ENCODE data around the gene PHACTR3. TPM values are rescaled to one million over a fixed set of nuclear protein-coding genes. Genes with fewer than 3 reads are reported as not detected.

Gene PHACTR3
- total and polyA plus RNA-seq, 4 donors = 0.14 to 0.42 (median 0.17) TPM

GRCh38 chr20:59781226-59781625 is 176.9 kb downstream of the PHACTR3 start:
- no peak for DNase-seq (ENCODE audit: low spot score)
- Histone ChIP-seq H3K4me1 (ENCODE audit: control insufficient read depth in 4 of 4, insufficient read depth in 4 of 4, low read length in 3 of 4) (no peaks in the 10 kb centered on the region), H3K9ac (ENCODE audit: low read depth in 1 of 2, low read length in 2 of 2) (no peak overlapping the region), H3K4me3 (ENCODE audit: low read depth in 1 of 3, low read length in 3 of 3) (no peak overlapping the region), H3K27ac (ENCODE audit: low read depth in 1 of 2, low read length in 2 of 2) (no peak overlapping the region), H3K36me3 (ENCODE audit: control insufficient read depth in 4 of 4, insufficient read depth in 3 of 4, low read depth in 1 of 4, low read length in 3 of 4) (no peaks in the 10 kb centered on the region), H3K27me3 (ENCODE audit: control insufficient read depth in 4 of 4, insufficient read depth in 4 of 4, low read length in 3 of 4) (peaks cover 0 to 2% (median 0%) of the 10 kb centered on the region in 4 donors), H3K9me3 (ENCODE audit: control insufficient read depth in 4 of 4, low read length in 3 of 4) (no peaks in the 10 kb centered on the region)
- no peak for TF ChIP-seq ZBTB33 (IDR thresholded peaks at IDR 0.05)
- TF ChIP-seq EGR1 (IDR thresholded peaks at IDR 0.05; ENCODE audit: low read depth in 2 of 2) = no peak
- no peak for TF ChIP-seq RAD21 (IDR thresholded peaks at IDR 0.05)
- no peak for TF ChIP-seq RXRA (IDR thresholded peaks at IDR 0.05)
- TF ChIP-seq HNF4A (conservative IDR thresholded peaks at IDR 0.05) = no peak
- TF ChIP-seq ATF3 (IDR thresholded peaks at IDR 0.05) = no peak
- no peak for TF ChIP-seq CTCF (IDR thresholded peaks at IDR 0.05; ENCODE audit: low read depth, low read length, missing input control)
- no peak for TF ChIP-seq REST (IDR thresholded peaks at IDR 0.05)
- no peak for TF ChIP-seq TAF1 (conservative IDR thresholded peaks at IDR 0.05)
- no peak for TF ChIP-seq HNF4G (IDR thresholded peaks at IDR 0.05)
- TF ChIP-seq GABPA (IDR thresholded peaks at IDR 0.05 in 1 of 2, conservative IDR thresholded peaks at IDR 0.05 in 1 of 2) = no peak
- no peak for TF ChIP-seq FOXA2 (IDR thresholded peaks at IDR 0.05)
- TF ChIP-seq YY1 (IDR thresholded peaks at IDR 0.05) = no peak
- TF ChIP-seq JUND (IDR thresholded peaks at IDR 0.05) = no peak
- TF ChIP-seq SP1 (IDR thresholded peaks at IDR 0.05) = no peak
- TF ChIP-seq MAX (IDR thresholded peaks at IDR 0.05) = no peak
- no peak for TF ChIP-seq NR2F2 (IDR thresholded peaks at IDR 0.05)
- WGBS = 92% methylated on average over 12 of the region's 12 CpGs

All from liver (tissue), 9 donors.